Sigmoid colon (tissue), 4 donors: ENCODE data around the gene COL4A5.

Experiments used
- EP300 ChIP-seq, 4 donors: sonication (generic); formaldehyde crosslinking; IDR thresholded peaks; one replicate each; pipeline ENCODE4 v1.6.1; 2017; ENCODE audit warnings: antibody characterized with exemption in 4 of 4
- POLR2AphosphoS5 ChIP-seq, 4 donors: sonication (generic); formaldehyde crosslinking; IDR thresholded peaks; one replicate each; pipeline ENCODE4 v1.6.1; 2017; ENCODE audit warnings: antibody characterized with exemption in 4 of 4

DNA sequence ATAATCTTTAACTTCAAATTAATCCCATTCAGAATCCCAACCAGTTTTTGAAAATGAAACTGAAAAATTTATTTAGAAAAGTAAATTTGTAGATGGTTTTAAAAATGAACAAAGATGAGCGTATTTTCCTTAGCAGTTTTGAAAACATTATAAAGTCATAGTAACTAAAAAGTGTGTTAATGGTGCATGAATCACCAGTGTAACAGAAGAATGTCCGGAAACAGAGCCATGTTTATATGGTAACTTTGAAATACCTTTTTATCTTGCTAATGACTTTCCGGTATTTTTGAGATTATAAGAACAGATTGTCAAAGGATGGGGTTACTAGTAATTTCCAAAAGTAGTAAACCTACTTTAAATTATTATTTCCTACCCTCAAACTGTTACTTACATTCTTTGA lies 150.9 kb downstream of the COL4A5 start:
- no peak for TF ChIP-seq EP300 (IDR thresholded peaks at IDR 0.05)
- no peak for TF ChIP-seq POLR2AphosphoS5 (IDR thresholded peaks at IDR 0.05)
